GM18951 (cell line): ENCODE results near the gene AP1S2.
"Not testable (repeated sequence)": the region's sequence is repeated elsewhere in the genome, so short reads cannot be mapped to it uniquely, and the experiment has no call there.

Experiments used
- POLR2A ChIP-seq: IDR thresholded peaks from 4 replicates; pipeline ENCODE4 v1.6.1; 2011; ENCODE audit warnings: mild to moderate bottlenecking; ENCODE audit not compliant: insufficient read length, insufficient read depth; ENCODE audit errors: extremely low read depth
- in situ Hi-C: fragments of 300-500 bp; cut with MboI; formaldehyde crosslinking; loops from one replicate; pipeline ENCODE4 v1.12.0; 2022; ENCODE audit warnings: low sequenced_read_pairs, mixed read lengths, inconsistent platforms; ENCODE audit not compliant: unreplicated experiment

AP1S2 gene

DNA sequence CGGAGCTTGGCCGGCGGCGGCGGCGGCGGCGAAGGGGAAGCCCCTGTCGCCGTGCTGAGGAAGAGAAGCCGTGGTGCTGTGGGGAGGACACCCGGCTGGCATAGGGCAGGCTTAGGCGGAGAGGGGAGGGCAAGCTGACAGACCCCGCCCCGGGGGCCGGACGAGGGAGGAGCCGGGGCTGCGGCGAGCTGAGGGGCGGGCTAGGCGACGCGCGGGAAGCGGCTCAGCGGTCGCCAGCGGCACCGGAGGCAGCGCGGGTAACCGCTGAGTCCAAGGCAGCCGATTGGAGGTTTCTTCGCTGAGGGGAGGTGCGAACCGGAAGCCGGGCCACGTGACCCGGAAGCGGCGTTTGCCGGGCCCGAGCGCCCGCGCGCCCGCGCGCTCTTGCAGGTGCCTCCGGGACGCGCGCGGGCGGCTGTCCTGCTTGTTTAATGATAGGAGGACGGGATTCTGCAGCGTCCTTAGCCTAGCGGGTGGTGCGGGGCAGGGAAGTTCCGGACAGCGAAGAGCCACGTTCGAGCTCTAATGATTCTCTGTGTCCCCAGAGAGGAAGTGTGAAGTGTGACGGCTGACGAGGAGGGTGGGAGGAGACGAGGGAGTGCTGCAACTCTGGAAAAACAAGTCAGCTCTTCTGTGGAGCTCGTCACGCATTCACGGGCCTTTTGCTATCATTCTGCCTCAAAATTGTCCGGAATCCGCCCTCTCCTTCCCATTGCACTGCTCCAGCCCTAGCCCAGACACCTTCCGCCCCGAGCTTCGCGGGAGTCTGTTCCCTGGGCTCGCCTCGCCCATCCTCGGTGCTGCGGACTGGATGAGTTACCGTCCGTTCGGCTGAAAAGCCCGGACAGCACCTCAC, at the start of gene AP1S2:
AP1S2 (minus strand) TSS at position 102 of the 856 bp plus-strand sequence. CDS start 2,289 bp downstream, outside the sequence.
- peak; percentile 75 for TF ChIP-seq POLR2A

DNA sequence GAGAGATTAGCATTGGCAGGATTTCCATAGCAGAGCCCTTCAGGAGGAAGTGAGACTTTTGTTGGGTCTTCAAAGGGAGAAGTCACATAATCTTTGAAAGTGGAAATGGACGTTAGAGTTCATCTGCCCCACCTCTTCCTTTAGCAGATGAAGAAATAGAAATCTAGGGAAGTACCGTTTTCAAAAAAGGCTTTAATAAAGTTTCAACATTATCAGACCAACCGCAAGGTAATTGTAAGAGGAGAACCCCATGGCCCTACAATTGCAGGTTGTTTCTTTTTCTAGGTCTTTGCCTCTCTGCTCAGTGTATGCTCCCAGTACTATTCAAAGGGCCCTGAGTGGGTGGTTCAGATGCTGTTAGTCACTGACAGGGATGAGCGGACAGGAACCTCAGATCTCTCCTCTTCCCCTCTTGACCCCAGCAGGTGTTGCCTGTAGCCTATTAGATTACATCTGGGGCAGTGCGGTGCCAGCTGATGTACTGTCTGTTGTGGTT, 48.6 kb upstream of the AP1S2 start:
- TF ChIP-seq POLR2A, result peak; percentile 22
- in situ Hi-C loops, result no loop called here

More for the DNA sequence above, at the start of gene AP1S2:
- in situ Hi-C loops, result no loop called here

DNA sequence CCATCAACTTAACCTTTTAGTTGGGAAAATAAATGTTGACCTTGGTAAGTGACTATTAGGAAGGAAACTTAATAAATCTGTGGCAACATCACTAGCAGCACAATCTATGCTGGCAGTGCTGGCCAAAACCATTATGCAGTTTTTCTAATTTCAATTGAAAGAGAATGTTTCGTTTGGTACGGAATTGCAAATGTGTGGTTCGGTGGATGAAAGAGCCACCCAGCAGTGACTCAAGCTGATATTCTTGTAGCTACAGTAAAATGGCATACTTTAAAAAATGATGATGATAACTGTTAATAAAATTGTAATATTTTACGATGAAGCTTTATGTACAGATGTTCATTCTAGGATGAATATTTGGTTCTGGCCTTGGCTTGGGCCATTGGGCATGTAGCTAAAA, 40.7 kb upstream of the AP1S2 start:
- no peak for TF ChIP-seq POLR2A

GRCh38 chrX:15894724-15895123, 40.1 kb upstream of the AP1S2 start:
- no peak for TF ChIP-seq POLR2A
- in situ Hi-C loops, result no loop called here

More for the DNA sequence above, 40.7 kb upstream of the AP1S2 start:
- in situ Hi-C loops, result no loop called here

- in situ Hi-C loops, result no loop called here
- TF ChIP-seq POLR2A, result no peak
Measured at GRCh38 chrX:15890463-15890862, 35.9 kb upstream of the AP1S2 start.

GRCh38 chrX:15888062-15888461, 33.4 kb upstream of the AP1S2 start:
- in situ Hi-C loops, result no loop called here
- no peak for TF ChIP-seq POLR2A

DNA sequence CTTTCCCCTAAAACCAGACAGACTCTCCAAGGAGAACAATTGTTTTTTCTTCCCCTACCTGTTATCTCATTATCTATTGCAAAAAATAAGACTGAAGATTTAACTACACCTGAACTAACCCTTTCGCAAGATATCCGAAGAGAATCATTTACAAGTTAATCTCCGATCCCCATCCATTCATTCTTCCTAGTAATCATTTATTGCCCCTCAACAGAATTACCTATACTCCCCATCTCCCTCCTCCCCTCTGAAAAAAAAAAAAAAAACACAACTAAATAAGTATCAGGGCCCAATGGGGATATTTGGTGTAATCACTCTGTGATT, 28.9 kb upstream of the AP1S2 start:
- in situ Hi-C loops, result no loop called here
- no peak for TF ChIP-seq POLR2A

DNA sequence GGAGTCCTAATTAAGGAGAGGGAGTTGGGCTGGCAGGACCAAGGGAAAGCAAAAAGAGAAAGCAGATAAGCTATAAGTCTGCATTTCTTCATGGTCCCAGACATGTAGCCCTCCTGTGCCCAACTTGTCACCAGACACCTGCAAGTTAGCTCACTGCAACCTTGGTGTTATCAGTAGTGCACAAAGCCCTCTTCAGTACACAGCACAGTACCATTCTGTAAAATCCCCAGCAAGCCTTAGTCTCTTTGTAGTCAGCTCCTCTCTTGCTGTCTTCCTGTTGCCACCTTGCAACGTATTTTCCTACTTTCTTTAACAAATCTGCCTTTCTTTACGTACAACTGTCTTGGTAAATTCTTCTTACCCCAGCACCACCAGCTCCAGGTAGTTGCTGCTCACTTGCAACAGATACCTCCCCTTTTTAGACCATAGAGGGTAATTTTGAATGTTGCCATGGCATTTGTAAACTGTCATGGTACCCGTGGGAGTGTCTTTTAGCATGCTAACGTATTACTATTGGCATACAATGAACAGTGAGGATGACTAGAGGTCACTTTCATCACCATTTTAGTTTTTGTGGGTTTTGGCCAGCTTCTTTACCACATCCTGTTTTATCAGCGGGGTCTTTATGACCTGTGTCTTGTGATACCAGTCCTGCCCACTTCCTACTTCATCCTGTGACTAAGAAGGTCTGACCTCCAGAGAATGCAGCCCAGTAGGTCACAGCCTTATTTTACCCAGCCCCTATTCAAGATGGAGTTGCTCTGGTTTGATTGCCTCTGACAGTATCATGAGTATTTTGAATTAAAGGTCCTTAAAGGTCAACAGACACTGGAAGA, 28.3 kb upstream of the AP1S2 start:
- no peak for TF ChIP-seq POLR2A
- in situ Hi-C loops, result no loop called here

- TF ChIP-seq POLR2A, result no peak
- in situ Hi-C loops, result no loop called here
Measured at GRCh38 chrX:15881381-15881897, 26.8 kb upstream of the AP1S2 start.

- in situ Hi-C loops, result not testable (repeated sequence)
Measured at GRCh38 chrX:15877914-15878313, 23.3 kb upstream of the AP1S2 start.

DNA sequence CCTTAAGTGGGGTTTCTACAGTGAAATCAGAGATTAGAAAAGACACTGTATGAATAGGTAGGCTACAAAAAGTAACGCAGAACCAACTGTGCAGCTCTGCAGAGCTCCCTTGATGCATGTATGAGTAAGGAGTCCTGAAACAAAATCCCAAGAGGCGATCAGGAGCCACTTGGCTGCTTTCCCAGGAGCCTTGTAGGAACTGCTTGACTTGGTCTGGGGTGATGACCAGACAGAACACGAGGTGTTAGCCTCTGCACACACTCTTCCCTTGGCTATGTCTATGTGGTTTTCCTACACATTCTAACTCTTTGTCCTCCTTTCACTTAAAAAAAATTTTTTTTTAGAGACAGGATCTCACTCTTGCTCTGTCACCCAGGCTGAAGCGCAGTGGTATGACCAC, 22.8 kb upstream of the AP1S2 start:
- no peak for TF ChIP-seq POLR2A
- in situ Hi-C loops, result no loop called here

DNA sequence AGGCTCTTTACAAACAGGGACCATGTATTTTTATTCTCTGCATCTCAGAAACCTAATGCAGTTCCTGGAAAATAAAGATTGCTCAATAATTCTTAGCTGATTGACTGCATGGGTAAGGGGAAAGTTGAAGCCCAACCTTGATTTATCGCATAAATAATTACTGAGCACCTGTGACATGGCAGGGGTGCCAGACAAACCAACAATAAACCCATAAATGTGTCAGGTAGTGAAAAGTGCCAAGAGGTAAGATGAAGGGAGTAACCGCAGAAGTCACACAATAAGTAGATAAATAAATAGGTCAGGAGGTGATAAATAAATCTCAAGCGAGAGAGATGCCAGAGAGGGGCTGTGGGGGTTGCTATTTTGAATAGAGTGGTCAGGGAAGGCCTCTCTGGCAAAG, 20.1 kb upstream of the AP1S2 start:
- in situ Hi-C loops, result no loop called here
- TF ChIP-seq POLR2A, result no peak

DNA sequence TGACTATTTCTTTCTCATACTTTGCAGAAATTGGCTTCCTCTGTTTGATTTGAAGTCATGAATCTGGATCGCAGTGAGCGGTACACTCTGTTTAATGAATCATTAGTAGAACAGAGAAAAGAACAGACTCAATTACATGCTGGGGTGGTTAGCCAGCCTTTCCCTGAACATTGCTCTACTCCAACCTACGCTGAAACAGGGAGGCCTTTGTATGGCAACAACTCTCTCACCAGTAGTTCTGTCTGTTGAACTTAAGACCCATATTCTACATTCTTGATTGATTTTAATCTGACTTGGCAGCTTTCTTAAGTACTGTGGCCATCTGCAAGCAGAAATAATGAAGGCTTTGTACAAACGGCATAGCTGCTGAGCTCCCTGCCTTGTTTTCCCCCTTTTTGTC, 19.0 kb upstream of the AP1S2 start:
- in situ Hi-C loops, result no loop called here
- TF ChIP-seq POLR2A, result no peak

DNA sequence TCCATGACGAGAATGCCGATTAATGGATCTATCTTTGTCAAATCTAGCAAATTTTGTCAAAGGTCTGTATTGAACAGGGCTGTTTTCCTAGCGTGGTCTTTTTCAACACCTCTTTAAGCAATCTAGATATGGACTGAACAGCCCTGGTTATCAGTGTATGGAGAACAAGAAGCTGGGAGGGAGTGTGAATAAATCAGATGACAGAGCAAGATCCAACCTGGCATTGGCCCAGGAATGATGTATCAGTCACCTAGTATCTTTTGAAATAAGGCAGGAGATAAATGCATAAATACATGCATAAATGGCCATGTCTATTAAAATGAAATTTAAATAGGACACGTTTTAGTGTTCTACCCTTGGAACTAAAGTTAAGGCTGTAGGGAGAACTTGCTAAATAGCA, 15.7 kb upstream of the AP1S2 start:
- no peak for TF ChIP-seq POLR2A
- in situ Hi-C loops, result no loop called here

- in situ Hi-C loops, result no loop called here
- no peak for TF ChIP-seq POLR2A
Measured at GRCh38 chrX:15869695-15870094, 15.1 kb upstream of the AP1S2 start.
